NCI-H2107 treated with DMSO at 0.1 percent for 48 hours (cell line): ENCODE data around the gene ARL17A.
"Not testable (repeated sequence)": the region's sequence is repeated elsewhere in the genome, so short reads cannot be mapped to it uniquely, and the experiment has no call there.

Source experiments
- DNase-seq: peaks from one replicate; lab custom pipeline; 2025; ENCODE audit not compliant: unreplicated experiment; lab: John Stamatoyannopoulos, UW

ARL17A gene

DNA sequence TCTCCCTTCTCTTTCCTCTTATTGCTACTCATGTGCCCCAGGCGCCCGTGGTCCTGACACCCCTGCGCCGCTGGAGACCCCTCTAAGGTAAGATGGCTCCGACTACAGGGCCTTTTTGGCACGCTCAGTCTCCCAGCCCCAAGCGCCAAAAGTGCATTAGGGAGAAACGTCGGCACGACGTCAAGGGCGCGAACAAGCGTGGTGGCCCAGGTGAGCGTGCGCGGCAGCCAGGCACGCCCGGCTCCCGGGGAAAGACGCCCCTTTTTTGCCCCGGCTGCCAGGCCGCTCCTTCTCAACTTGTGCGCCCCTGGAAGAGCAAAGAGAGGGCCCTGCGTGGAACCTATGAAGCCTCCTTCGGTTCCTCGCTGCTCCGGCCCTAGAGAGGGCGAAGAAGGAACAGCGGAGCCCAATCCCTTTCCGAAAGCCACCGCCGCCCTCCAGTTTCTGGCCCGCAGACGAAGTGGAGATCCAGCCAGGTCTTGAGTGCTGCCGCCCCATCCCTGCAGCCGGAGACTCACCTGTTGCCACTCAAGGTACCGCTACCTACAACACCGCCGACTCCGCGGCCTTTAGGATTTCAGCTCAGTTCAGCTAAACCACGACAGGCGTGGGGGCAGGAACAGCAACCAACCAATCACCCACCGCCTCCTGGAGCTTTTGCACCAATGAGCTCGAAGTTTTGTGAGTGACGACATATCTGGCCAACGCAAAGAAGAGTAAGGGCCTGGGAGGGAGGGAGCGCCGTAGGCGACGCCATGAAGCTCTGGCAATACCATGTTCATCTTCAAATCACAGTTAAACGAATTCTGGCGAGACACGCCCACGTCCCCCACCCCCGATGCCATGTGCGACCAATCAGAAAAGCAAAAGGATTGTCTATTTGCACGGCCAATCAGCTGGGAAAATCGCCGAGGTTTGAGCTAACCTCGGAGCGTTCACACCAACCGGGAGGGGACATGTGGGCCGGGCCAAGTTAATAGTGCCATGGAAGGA lies at the start of gene ARL17A:
ARL17A (minus strand) TSS at position 609 of the 993 bp plus-strand sequence. CDS start 3,369 bp downstream, outside the sequence.
- not testable (repeated sequence) for DNase-seq

DNA sequence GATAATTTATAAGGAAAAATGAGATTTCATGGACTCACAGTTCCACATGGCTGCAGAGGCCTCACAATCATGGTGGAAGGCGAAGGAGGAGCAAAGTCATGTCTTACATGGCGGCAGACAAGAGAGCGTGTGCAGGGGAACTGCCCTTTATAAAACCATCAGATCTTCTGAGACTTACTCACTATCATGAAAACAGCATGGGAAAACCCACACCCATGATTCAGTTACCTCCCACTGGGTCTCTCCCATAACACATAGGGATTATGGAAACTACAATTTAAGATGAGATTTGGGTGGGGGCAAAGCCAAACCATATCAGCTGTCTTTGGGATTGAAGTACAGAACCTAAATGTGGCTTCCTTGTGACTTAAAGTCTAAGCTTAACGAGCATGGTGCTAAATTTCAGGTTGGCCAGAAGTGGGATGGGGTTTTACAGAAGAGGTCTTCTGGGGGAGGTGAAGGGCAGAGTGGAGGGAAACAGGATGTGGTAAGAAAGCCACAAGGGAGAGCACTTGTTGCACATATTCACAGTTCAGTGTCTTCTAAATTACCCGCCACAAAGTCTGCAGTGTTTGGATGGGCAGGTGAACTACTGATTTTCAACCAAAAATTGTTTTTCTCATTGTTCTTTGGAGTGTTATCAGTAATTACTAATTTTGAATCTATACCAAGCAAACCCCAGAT lies 49.4 kb upstream of the ARL17A start:
- not testable (repeated sequence) for DNase-seq

- not testable (repeated sequence) for DNase-seq
Measured at GRCh38 chr17:46627452-46627851, 48.0 kb upstream of the ARL17A start.

DNA sequence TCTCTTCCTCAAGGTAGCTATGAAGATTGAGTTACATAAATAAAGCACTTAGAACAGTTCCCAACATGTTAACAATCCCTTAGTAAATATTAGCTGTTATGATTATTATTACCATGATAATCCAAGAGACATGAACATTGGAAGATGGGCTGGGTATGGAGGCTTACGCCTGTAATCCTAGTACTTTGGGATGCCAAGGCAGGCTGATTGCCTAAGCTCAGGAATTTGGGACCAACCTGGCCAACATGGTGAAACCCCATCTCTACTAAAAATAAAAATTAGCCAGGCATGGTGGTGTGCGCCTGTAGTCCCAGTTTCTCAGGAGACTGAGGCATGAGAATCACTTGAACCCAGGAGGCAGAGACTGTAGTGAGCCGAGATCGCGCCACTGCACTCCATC lies 45.2 kb upstream of the ARL17A start:
- not testable (repeated sequence) for DNase-seq

- DNase-seq: not testable (repeated sequence)
Measured at GRCh38 chr17:46623790-46624189, 44.3 kb upstream of the ARL17A start.

- not testable (repeated sequence) for DNase-seq
Measured at GRCh38 chr17:46618975-46619374, 39.5 kb upstream of the ARL17A start.

GRCh38 chr17:46617121-46617520 lies 37.6 kb upstream of the ARL17A start:
- DNase-seq: not testable (repeated sequence)

GRCh38 chr17:46613876-46614275 lies 34.4 kb upstream of the ARL17A start:
- DNase-seq: not testable (repeated sequence)

DNA sequence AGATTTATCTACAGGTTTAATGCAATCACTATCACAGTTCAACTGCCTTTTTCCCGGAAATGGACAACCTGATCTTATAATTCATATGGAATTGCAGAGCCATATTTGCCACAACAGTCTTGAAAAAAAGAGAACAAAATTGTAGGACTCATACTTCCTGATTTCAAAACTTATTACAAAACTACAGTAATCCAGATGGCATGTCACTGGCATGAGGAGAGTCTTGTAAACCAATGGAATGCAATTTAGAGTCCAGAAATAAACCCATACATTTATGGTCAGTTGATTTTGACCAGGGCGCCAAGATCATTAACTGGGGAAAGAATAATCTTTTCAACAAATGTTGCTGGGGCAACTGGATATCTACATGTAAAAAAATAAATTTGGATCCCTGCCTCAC lies 31.8 kb upstream of the ARL17A start:
- not testable (repeated sequence) for DNase-seq

DNA sequence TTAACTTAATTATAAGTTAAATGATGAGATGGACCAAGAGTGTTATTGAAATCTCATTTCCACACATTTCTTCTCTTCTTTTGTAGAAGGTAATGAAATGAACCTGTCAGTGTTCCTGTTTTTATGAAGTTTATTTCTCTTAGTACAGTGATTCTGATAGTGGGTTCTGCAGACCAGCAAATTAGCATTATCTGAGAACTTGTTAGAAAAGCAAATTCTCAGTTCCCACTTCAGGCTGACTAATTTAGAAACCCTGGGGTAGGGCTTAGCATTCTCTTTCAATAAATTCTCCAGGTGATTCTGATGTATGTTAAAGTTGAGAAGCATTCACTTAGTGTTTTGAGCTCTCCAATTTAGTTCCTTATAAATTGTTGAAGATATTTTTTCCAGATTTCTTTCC lies 23.6 kb upstream of the ARL17A start:
- not testable (repeated sequence) for DNase-seq

- not testable (repeated sequence) for DNase-seq
Measured at GRCh38 chr17:46600767-46601166, 21.3 kb upstream of the ARL17A start.

DNA sequence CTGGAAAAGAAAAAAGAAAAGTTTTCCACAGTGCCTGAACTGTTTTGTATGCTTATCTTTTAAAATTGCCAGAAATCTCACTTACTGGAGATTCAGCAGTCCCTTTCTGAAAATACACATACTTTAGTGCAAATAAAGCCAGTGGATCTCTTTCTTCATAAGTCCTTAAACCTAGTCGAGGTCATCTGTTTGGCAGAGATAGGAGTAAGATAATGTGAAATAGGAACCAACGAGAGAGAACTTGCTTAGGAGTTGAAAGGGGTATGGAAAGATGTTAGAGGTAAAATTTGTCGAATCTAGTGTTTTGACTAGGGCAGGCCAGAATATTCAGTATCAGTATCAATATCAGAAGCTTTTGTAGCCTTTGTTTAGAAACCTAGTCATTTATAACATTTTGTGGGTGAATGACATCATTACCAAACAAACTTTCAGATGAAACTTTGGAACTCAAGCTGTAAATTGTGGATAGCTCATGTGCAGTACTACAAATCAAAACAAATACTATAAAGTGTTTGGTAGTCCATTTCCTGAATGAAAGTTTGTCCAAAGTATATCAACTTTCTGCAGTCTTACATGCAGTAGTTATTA lies 18.9 kb upstream of the ARL17A start:
- not testable (repeated sequence) for DNase-seq

- not testable (repeated sequence) for DNase-seq
Measured at GRCh38 chr17:46591332-46591731, 11.8 kb upstream of the ARL17A start.

DNA sequence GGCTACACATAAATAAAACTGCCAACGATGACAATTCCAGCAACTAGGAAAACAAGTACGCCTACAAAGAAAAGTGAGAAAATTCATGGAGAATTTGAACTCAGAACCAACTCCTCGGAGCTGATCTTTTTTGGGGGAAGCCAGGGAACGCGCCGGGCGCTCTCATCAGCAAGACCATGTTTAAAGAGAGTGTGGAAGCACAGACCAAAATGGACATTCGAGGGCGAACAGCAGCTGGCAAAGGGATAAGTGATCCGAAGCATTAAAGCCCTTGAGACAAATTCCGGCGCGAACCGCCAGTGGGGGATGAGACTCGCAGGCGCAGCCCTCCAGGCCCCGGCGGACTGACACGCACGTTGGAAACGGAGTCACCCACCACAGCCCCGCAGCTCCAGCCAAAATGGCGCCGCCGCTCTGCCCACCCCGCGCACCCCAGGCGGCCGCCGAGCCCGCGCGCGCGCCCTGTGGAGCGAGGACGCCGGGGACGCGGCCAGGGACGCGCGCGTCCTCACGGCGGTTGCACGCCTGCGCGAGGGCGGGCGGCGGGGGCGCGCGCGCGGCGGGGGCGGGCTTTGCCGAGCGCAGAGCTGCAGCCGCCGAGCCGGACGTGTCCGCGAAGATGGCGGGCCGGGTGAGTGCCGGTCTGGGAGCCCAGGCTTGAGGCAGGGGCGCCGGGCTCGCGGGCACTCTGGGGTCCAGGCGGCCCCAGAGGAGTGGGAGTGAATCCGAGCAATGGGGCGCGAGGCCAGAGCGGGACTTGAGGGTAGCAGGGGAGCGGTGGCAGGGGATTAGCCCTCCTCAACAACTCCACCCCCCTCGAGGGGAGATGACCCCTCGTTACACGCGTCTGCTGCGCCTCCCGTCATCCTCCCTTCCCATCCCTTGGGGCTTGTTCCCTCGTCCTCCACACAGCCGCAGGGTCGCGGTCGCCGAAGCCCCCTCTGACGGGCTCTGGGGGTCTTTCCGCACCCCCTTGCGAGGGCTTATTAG lies 11.0 kb upstream of the ARL17A start, which contains the start of gene NSF:
NSF (plus strand) TSS at position 513 of the 990 bp plus-strand sequence; CDS start at position 620, 107 bp downstream.
- not testable (repeated sequence) for DNase-seq

DNA sequence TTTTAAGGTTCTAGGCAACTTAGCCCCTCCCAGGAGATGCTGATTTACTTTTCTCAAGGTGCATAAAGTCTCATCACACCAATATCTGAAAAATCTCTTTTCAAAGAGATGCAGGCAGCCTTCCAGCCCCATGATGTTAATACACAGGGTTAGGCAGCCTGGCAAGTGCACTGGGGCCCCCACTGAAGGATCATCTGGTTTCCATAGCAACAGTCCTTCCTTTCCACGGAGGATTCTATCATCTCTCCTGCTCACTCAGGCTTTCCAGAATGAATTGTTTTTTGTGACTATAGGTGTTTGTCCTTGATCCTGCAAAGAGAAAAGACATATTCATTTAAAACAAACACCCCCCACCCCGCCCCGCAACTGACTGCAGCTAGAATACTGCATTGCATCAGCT lies 6.0 kb upstream of the ARL17A start:
- DNase-seq: not testable (repeated sequence)

- DNase-seq: not testable (repeated sequence)
Measured at GRCh38 chr17:46580082-46580481, 591 bp upstream of the ARL17A start.

GRCh38 chr17:46571796-46572195 lies 7.7 kb downstream of the ARL17A start:
- not testable (repeated sequence) for DNase-seq

DNA sequence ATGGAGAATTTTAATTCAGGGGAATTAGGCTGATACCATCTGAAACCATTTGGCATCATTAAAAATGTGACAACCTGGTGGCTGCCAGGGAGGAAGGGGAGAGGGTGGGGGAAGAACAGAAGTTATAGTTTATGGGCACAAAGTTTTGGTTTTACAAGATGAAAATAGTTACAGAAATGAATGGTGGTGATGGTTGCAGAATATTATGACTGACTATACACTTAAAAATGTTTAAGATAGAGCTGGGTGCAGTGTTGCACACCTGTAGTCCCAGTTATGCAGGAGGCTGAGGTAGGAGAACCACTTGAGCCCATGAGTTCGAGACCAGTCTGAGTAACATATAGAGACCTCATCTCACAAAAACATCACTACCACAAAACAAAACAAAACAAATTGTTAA lies 12.5 kb downstream of the ARL17A start:
- not testable (repeated sequence) for DNase-seq

DNA sequence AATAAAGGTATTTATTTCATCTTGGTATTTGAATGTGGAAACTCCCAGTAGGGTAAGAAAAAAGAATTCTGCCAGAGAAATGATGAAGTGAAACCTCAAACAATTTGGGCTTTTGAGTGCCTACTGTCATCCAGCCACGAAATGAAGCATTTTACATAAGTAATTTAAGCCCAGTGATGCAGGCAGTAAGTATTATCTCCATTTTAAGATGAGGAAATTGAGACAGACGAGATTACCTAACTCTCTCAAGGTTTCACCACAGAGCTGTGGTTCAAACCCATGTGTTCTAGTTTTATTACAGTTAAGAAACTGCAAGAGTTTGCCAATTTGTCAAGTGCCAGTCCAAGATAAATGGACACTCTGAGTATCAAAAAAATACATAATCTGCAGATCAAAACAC lies 13.2 kb downstream of the ARL17A start:
- not testable (repeated sequence) for DNase-seq

- not testable (repeated sequence) for DNase-seq
Measured at GRCh38 chr17:46560048-46560447, 19.4 kb downstream of the ARL17A start.
